Gastrocnemius medialis (tissue), 4 donors: ENCODE results near the gene SPATA13.

Source experiments
- CTCF ChIP-seq, 5 experiments: fragments of 450-650 bp in 3 of 5; fragments of 200-600 bp in 2 of 5; sonication (generic) in 2 of 5; IDR thresholded peaks in 4 of 5; conservative IDR thresholded peaks in 1 of 5; 1 replicate in 4 of 5; 2 replicates in 1 of 5; pipeline ENCODE4 v1.5.1; 2016 to 2019; ENCODE audit warnings: antibody characterized with exemption in 5 of 5, mild to moderate bottlenecking in 3 of 5, moderate library complexity in 3 of 5
- POLR2A ChIP-seq, 2 donors: fragments of 450-650 bp; IDR thresholded peaks; one replicate each; pipeline ENCODE4 v1.6.1; 2017; ENCODE audit warnings: antibody characterized with exemption in 2 of 2, mild to moderate bottlenecking in 2 of 2, moderate library complexity in 2 of 2

GRCh38 chr13:24161010-24161775 lies 673 bp downstream of the SPATA13 start:
- no peak for TF ChIP-seq CTCF (IDR thresholded peaks at IDR 0.05 in 4 of 5, conservative IDR thresholded peaks at IDR 0.05 in 1 of 5)
- no peak for TF ChIP-seq POLR2A (IDR thresholded peaks at IDR 0.05)
